Measurements from ENCODE around the gene NR2F1. TPM values are rescaled to one million over a fixed set of nuclear protein-coding genes. Genes with fewer than 3 reads are reported as not detected.

NR2F1 gene
- total RNA-seq, 6 experiments from 2014 or later, result 5.3 to 12.1 (median 9.4) TPM

DNA sequence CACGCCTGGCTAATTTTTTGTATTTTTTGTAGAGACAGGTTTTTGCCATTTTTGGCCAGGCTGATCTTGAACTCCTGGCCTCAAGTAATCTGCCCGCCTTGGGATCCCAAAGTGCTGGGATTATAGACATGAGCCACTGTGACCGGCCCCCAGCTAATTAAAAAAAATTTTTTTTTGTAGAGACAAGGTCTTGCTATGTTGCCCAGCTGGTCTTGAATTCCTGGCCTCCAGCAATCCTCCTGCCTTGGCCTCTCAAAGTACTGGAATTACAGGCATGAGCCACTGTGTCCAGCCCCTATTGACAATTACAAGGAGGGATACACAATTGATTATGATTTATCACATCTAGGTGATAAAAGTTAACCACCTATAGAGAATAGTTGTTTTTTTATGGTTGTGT lies 59.5 kb downstream of the NR2F1 start:
- no peaks in the 10 kb centered on the region for H3K9me3 ChIP-seq
- no peak overlapping the region for H3K4me3 ChIP-seq
- H3K27ac ChIP-seq, result no peak overlapping the region
- TF ChIP-seq, protein P1, sequence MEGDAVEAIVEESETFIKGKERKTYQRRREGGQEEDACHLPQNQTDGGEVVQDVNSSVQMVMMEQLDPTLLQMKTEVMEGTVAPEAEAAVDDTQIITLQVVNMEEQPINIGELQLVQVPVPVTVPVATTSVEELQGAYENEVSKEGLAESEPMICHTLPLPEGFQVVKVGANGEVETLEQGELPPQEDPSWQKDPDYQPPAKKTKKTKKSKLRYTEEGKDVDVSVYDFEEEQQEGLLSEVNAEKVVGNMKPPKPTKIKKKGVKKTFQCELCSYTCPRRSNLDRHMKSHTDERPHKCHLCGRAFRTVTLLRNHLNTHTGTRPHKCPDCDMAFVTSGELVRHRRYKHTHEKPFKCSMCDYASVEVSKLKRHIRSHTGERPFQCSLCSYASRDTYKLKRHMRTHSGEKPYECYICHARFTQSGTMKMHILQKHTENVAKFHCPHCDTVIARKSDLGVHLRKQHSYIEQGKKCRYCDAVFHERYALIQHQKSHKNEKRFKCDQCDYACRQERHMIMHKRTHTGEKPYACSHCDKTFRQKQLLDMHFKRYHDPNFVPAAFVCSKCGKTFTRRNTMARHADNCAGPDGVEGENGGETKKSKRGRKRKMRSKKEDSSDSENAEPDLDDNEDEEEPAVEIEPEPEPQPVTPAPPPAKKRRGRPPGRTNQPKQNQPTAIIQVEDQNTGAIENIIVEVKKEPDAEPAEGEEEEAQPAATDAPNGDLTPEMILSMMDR (IDR thresholded peaks at IDR 0.05), result no peak
- TF ChIP-seq POLR2A (IDR thresholded peaks at IDR 0.05), result no peak
- H3K27me3 ChIP-seq, result no peaks in the 10 kb centered on the region
- DNase-seq (no peak), ATAC-seq (no peak)
- H3K4me1 ChIP-seq, result no peaks in the 10 kb centered on the region
- intact Hi-C loops (cut with DNase I), result no loop called here
- 92% methylated on average over 3 of the region's 3 CpGs for WGBS (ENCODE audit: insufficient coverage, low coverage, low lambda C conversion rate, missing lambda C conversion rate)
- no peaks in the 10 kb centered on the region for H3K36me3 ChIP-seq

MicroRNA genes within 50 kb of the gene (microRNA counts, 767-probe panel; counts per million panel counts)
- microRNA hsa-miR-2277-3p, result 237 counts per million
- 237 counts per million for microRNA hsa-miR-2277-5p

Other genes starting within 250 kb of the NR2F1 start
- 1 to 10 TPM; 1.2 to 3.8 (median 2.3) TPM for gene NR2F1-AS1, start 2.0 kb upstream of the NR2F1 start, total RNA-seq
- 1 to 10 TPM in 2 of 6 experiments, under 1 TPM in 4; 0.29 to 1.3 (median 0.52) TPM for gene POU5F2, start 158.4 kb downstream of the NR2F1 start, total RNA-seq